A549 treated with AZD9567 at 1 μM for 4 hours (cell line): ENCODE measurements around the gene TMEM150B. TPM values are rescaled to one million over a fixed set of nuclear protein-coding genes. Genes with fewer than 3 reads are reported as not detected.

Experiments used
- total RNA-seq: library from RNA; stranded (reverse); fragments of 200-300 nt; extraction: Qiagen RNA extraction; gene quantifications from 5 replicates; pipeline ENCODE4 v1.2.3, GENCODE V29; 2022; ENCODE audit not compliant: insufficient read depth

TMEM150B gene
- total RNA-seq, result not detected in 5 replicates

GRCh38 chr19:55325172-55325571 lies at the start of gene TMEM150B:
TMEM150B (minus strand) TSS chr19:55325341; CDS start chr19:55321036, 4,305 bp downstream.

GRCh38 chr19:55370305-55370988 lies 45.3 kb upstream of the TMEM150B start, which contains the start of gene IL11:
IL11 (minus strand) TSS chr19:55370463; CDS start chr19:55370310, 153 bp downstream.

GRCh38 chr19:55362990-55363716 lies 38.0 kb upstream of the TMEM150B start, which contains the start of gene GARIN5B:
GARIN5B (minus strand) TSS chr19:55363260; CDS start chr19:55363066, 194 bp downstream.

GRCh38 chr19:55354698-55355212 lies 29.6 kb upstream of the TMEM150B start, which contains the start of gene COX6B2:
COX6B2 (minus strand) TSS chr19:55354719; CDS start chr19:55354521, 198 bp downstream.

GRCh38 chr19:55339105-55339888 lies 14.2 kb upstream of the TMEM150B start, which contains the start of gene KMT5C:
KMT5C (plus strand) TSS chr19:55339876; CDS start chr19:55341937, 2,061 bp downstream.

GRCh38 chr19:55283548-55284377 lies 41.4 kb downstream of the TMEM150B start, which contains the start of gene BRSK1:
BRSK1 (plus strand) TSS chr19:55283997; CDS start chr19:55284443, 446 bp downstream.

GRCh38 chr19:55279770-55280643 lies 45.1 kb downstream of the TMEM150B start, which contains the start of gene HSPBP1:
HSPBP1 (minus strand) TSS chr19:55280110; CDS start chr19:55279608, 502 bp downstream.

Other genes starting within 250 kb of the TMEM150B start
- gene EPS8L1, start 249.5 kb downstream of the TMEM150B start, total RNA-seq, result 4.6 to 5.8 TPM (median 4.7 TPM) in 5 replicates
- 47.3 to 102 TPM (median 98.9 TPM) in 5 replicates for gene PPP1R12C, start 207.7 kb downstream of the TMEM150B start, total RNA-seq
- 88.1 to 142 TPM (median 130 TPM) in 5 replicates for gene TNNT1, start 176.1 kb downstream of the TMEM150B start, total RNA-seq
- gene TNNI3, start 167.6 kb downstream of the TMEM150B start, total RNA-seq, result 6.9 to 9.8 TPM (median 7.9 TPM) in 5 replicates
- 5.8 to 9.4 TPM (median 6.7 TPM) in 5 replicates for gene DNAAF3, start 158.7 kb downstream of the TMEM150B start, total RNA-seq
- gene SYT5, start 145.1 kb downstream of the TMEM150B start, total RNA-seq, result 1.8 to 9.1 TPM (median 4.2 TPM) in 5 replicates
- gene PTPRH, start 115.8 kb downstream of the TMEM150B start, total RNA-seq, result 2.1 to 3.8 TPM (median 3.1 TPM) in 5 replicates
- 5.1 to 6.4 TPM (median 5.7 TPM) in 5 replicates for gene TMEM86B, start 96.6 kb downstream of the TMEM150B start, total RNA-seq
- gene PPP6R1, start 66.3 kb downstream of the TMEM150B start, total RNA-seq, result 74.7 to 116 TPM (median 115 TPM) in 5 replicates
- gene HSPBP1, start 45.2 kb downstream of the TMEM150B start, total RNA-seq, result 129 to 149 TPM (median 137 TPM) in 5 replicates
- gene BRSK1, start 41.3 kb downstream of the TMEM150B start, total RNA-seq, result 2.5 to 3.3 TPM (median 3.1 TPM) in 5 replicates
- 3.1 to 8.1 TPM (median 7.0 TPM) in 5 replicates for gene KMT5C, start 14.5 kb upstream of the TMEM150B start, total RNA-seq
- 0.95 to 1.2 TPM (median 1.0 TPM) in 4 of 5 replicates, not detected in the other for gene COX6B2, start 29.4 kb upstream of the TMEM150B start, total RNA-seq
- 0.10 to 0.22 TPM (median 0.16 TPM) in 4 of 5 replicates, not detected in the other for gene GARIN5B, start 37.9 kb upstream of the TMEM150B start, total RNA-seq
- gene IL11, start 45.1 kb upstream of the TMEM150B start, total RNA-seq, result 16.8 to 21.9 TPM (median 17.3 TPM) in 5 replicates
- gene TMEM190, start 51.5 kb upstream of the TMEM150B start, total RNA-seq, result 1.6 to 2.0 TPM (median 1.8 TPM) in 4 of 5 replicates, not detected in the other
- gene TMEM238, start 59.0 kb upstream of the TMEM150B start, total RNA-seq, result 6.5 to 9.2 TPM (median 8.0 TPM) in 4 of 5 replicates, not detected in the other
- gene RPL28, start 60.6 kb upstream of the TMEM150B start, total RNA-seq, result 2,640 to 3,810 TPM (median 2,807 TPM) in 5 replicates
- gene UBE2S, start 82.4 kb upstream of the TMEM150B start, total RNA-seq, result 283 to 453 TPM (median 448 TPM) in 5 replicates
- 0.02 TPM in 2 of 5 replicates, not detected in the others for gene SHISA7, start 118.0 kb upstream of the TMEM150B start, total RNA-seq
- gene ISOC2, start 136.3 kb upstream of the TMEM150B start, total RNA-seq, result 49.3 to 64.4 TPM (median 61.3 TPM) in 5 replicates
- not detected in 5 replicates for gene C19orf85, start 139.4 kb upstream of the TMEM150B start, total RNA-seq
- gene ZNF628, start 151.3 kb upstream of the TMEM150B start, total RNA-seq, result 4.3 to 7.1 TPM (median 6.2 TPM) in 5 replicates
- gene NAT14, start 159.8 kb upstream of the TMEM150B start, total RNA-seq, result 31.1 to 56.8 TPM (median 53.6 TPM) in 5 replicates
- 0.41 to 1.0 TPM (median 0.82 TPM) in 5 replicates for gene SSC5D, start 163.1 kb upstream of the TMEM150B start, total RNA-seq
- 1.8 to 2.1 TPM (median 2.0 TPM) in 4 of 5 replicates, not detected in the other for gene SBK2, start 211.8 kb upstream of the TMEM150B start, total RNA-seq
- gene SBK3, start 220.2 kb upstream of the TMEM150B start, total RNA-seq, result 0.79 to 1.2 TPM (median 0.93 TPM) in 4 of 5 replicates, not detected in the other